Sigmoid colon (tissue), 7 donors: ENCODE measurements around the gene LGI1. TPM values are rescaled to one million over a fixed set of nuclear protein-coding genes. Genes with fewer than 3 reads are reported as not detected.

ENCODE experiments used
- DNase-seq: peaks from one replicate; pipeline ENCODE4 v3.0.0-alpha.2; 2019
- H3K27ac ChIP-seq, 4 donors: fragments of 200-600 bp; sonication (generic); one replicate each; pipeline ENCODE4 v1.5.1; 2016 to 2019; ENCODE audit warnings: mild to moderate bottlenecking in 1 of 4
- H3K27me3 ChIP-seq, 3 donors: fragments of 200-600 bp; sonication (generic); one replicate each; pipeline ENCODE4 v1.5.1; 2019; ENCODE audit warnings: mild to moderate bottlenecking in 1 of 3
- H3K36me3 ChIP-seq, 4 donors: fragments of 200-600 bp; sonication (generic); one replicate each; pipeline ENCODE4 v1.5.1; 2016 to 2019
- H3K4me1 ChIP-seq, 4 donors: fragments of 200-600 bp; sonication (generic); one replicate each; pipeline ENCODE4 v1.5.1; 2017 to 2019
- H3K4me3 ChIP-seq, 4 donors: fragments of 200-600 bp; sonication (generic); one replicate each; pipeline ENCODE4 v1.5.1; 2017 to 2019; ENCODE audit warnings: mild to moderate bottlenecking in 2 of 4, moderate library complexity in 1 of 4
- H3K9me3 ChIP-seq, 4 donors: fragments of 200-600 bp in 3 of 4; sonication (generic) in 3 of 4; one replicate each; pipeline versions ENCODE4 v1.5.1 to v1.6.1; 2013 to 2019
- EP300 ChIP-seq, 4 donors: sonication (generic); formaldehyde crosslinking; IDR thresholded peaks; one replicate each; pipeline ENCODE4 v1.6.1; 2017; ENCODE audit warnings: antibody characterized with exemption in 4 of 4
- POLR2A ChIP-seq, 2 donors: fragments of 450-650 bp; IDR thresholded peaks; one replicate each; pipeline ENCODE4 v1.6.1; 2016; ENCODE audit warnings: antibody characterized with exemption in 2 of 2, mild to moderate bottlenecking in 2 of 2, moderate library complexity in 2 of 2
- POLR2AphosphoS5 ChIP-seq, 4 donors: sonication (generic); formaldehyde crosslinking; IDR thresholded peaks; one replicate each; pipeline ENCODE4 v1.6.1; 2017; ENCODE audit warnings: antibody characterized with exemption in 4 of 4
- WGBS, 2 donors: extraction: QIAGEN DNeasy Blood & Tissue Kit; methylation state at CpG; one replicate each; pipeline ENCODE4 v1.1.7; 2013; 5-methylcytosine and 5-hydroxymethylcytosine counted together
- intact Hi-C: fragments of 100-400 bp; cut with DNase I; formaldehyde crosslinking; loops from one replicate; pipeline ENCODE4 v1.15.1; 2023
- polyA plus RNA-seq, 3 donors: library from polyadenylated mRNA; stranded (reverse); fragments of 200-250 nt; gene quantifications; one replicate each; pipeline ENCODE4 v1.2.3, GENCODE V29; 2013
- total RNA-seq, 4 donors: library from RNA; depleted of rRNA; stranded (reverse); fragments of >200 nt; gene quantifications; one replicate each; pipeline ENCODE4 v1.1.0, GENCODE V29; 2016
- TF ChIP-seq, protein P1 (sequence below), 4 experiments: fragments of 450-650 bp in 3 of 4; fragments of 200-600 bp in 1 of 4; IDR thresholded peaks; one replicate each; pipeline ENCODE4 v1.5.1; 2016 to 2019; ENCODE audit warnings: antibody characterized with exemption in 4 of 4, mild to moderate bottlenecking in 3 of 4, moderate library complexity in 2 of 4
- donor health status: healthy with polysubstance abuse.
- donor health status: Bipolar disorder and iron deficiency.
- donor health status: healthy.

Gene LGI1
- total and polyA plus RNA-seq, 7 donors, result 0.89 to 28.1 (median 3.2) TPM

DNA sequence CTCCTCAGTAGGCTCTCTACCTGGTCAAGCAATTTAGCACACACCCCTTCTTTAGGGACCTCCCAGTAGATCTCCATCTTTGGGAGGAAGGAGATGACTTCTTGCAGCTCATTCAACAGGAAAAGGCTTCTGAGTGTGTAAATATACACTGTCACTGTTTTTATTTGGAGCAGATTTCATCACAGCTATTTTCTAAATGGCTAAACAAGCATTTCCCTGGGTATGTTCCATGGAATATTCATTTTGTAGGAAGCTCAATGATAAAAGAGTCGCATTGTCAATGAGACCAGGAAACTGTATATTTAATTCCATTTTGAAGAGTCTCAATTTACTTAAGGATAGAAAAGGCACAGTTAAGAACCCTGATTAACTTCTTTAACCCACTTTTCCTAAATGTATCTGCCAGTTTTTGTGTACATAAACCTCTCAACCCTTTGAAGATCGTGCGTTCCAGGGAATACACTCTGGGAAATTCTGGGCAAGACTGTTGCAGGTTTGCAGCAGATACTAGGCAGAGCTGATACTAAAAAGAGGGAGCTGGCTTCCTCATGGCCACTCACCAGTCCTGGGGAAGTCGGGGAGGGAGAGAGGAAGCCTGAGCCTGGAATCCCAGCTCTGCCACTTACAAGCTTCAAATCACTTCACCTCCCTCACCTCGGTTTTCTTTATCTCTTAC is 10.1 kb downstream of the LGI1 start:
- H3K4me1 ChIP-seq, result peaks cover 0 to 1% (median 0%) of the 10 kb centered on the region in 4 donors
- no peaks in the 10 kb centered on the region for H3K36me3 ChIP-seq
- H3K4me3 ChIP-seq, result no peak overlapping the region
- H3K9me3 ChIP-seq, result no peaks in the 10 kb centered on the region
- intact Hi-C loops, result no loop called here
- no peak overlapping the region for H3K27ac ChIP-seq
- H3K27me3 ChIP-seq, result no peaks in the 10 kb centered on the region
- WGBS, 2 donors, result 61 to 63% methylated on average over 5 of the region's 5 CpGs
- DNase-seq, result no peak
- TF ChIP-seq, protein P1, sequence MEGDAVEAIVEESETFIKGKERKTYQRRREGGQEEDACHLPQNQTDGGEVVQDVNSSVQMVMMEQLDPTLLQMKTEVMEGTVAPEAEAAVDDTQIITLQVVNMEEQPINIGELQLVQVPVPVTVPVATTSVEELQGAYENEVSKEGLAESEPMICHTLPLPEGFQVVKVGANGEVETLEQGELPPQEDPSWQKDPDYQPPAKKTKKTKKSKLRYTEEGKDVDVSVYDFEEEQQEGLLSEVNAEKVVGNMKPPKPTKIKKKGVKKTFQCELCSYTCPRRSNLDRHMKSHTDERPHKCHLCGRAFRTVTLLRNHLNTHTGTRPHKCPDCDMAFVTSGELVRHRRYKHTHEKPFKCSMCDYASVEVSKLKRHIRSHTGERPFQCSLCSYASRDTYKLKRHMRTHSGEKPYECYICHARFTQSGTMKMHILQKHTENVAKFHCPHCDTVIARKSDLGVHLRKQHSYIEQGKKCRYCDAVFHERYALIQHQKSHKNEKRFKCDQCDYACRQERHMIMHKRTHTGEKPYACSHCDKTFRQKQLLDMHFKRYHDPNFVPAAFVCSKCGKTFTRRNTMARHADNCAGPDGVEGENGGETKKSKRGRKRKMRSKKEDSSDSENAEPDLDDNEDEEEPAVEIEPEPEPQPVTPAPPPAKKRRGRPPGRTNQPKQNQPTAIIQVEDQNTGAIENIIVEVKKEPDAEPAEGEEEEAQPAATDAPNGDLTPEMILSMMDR (IDR thresholded peaks at IDR 0.05), result no peak
- TF ChIP-seq POLR2AphosphoS5 (IDR thresholded peaks at IDR 0.05) (no peak), POLR2A (IDR thresholded peaks at IDR 0.05) (no peak)

DNA sequence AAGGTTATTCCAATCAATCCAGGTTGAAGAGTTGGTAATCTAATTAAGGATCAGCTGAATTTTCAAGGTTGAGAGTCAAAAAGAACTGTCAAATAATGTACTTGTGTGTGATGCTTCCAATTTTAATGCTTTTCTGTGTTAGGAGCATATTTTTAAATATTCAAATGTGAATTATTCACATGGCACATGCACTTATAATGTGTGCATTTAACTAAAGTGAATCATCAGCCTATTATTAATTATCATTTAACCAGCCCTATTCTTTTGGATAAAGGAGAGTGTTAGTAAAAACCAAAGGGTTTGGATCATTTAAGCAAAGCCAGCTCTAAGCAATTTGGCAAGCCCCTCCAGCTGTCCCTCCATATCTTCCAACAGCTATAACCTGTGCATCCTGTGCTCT is 11.2 kb downstream of the LGI1 start:
- Histone ChIP-seq H3K4me1 (no peaks in the 10 kb centered on the region), H3K27ac (no peak overlapping the region), H3K4me3 (no peak overlapping the region), H3K27me3 (no peaks in the 10 kb centered on the region), H3K9me3 (no peaks in the 10 kb centered on the region), H3K36me3 (no peaks in the 10 kb centered on the region)
- intact Hi-C loops, result no loop called here
- TF ChIP-seq POLR2AphosphoS5 (IDR thresholded peaks at IDR 0.05) (no peak), POLR2A (IDR thresholded peaks at IDR 0.05) (no peak), EP300 (IDR thresholded peaks at IDR 0.05) (no peak)
- TF ChIP-seq, protein P1 (IDR thresholded peaks at IDR 0.05), result no peak
- DNase-seq, result no peak

DNA sequence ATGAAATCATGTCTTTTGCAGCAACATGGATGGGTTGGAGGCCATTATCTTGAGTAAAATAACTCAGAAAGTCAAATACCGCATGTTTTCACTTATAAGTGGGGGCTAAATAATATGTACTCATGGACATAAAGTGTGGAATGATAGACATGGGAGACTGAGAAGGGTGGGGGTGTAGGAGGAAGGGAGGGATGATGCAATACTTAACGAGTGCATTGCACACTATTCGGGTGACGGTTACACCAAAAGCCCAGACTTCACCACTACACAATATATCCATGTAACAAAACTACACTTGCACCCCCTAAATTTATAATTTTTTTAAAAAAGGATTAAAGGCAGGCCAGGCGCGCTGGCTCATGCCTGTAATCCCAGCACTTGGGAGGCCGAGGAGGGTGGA is 13.6 kb downstream of the LGI1 start:
- no peaks in the 10 kb centered on the region for H3K9me3 ChIP-seq
- intact Hi-C loops, result no loop called here
- 81 to 83% methylated on average over 7 of the region's 7 CpGs for whole genome bisulfite sequencing, 2 donors
- DNase-seq, result no peak
- H3K36me3 ChIP-seq, result no peaks in the 10 kb centered on the region
- H3K4me1 ChIP-seq, result no peaks in the 10 kb centered on the region
- TF ChIP-seq POLR2A (IDR thresholded peaks at IDR 0.05) (no peak), EP300 (IDR thresholded peaks at IDR 0.05) (no peak), POLR2AphosphoS5 (IDR thresholded peaks at IDR 0.05) (no peak)
- TF ChIP-seq, protein P1 (IDR thresholded peaks at IDR 0.05), result no peak
- no peak overlapping the region for H3K27ac ChIP-seq
- no peaks in the 10 kb centered on the region for H3K27me3 ChIP-seq
- no peak overlapping the region for H3K4me3 ChIP-seq

DNA sequence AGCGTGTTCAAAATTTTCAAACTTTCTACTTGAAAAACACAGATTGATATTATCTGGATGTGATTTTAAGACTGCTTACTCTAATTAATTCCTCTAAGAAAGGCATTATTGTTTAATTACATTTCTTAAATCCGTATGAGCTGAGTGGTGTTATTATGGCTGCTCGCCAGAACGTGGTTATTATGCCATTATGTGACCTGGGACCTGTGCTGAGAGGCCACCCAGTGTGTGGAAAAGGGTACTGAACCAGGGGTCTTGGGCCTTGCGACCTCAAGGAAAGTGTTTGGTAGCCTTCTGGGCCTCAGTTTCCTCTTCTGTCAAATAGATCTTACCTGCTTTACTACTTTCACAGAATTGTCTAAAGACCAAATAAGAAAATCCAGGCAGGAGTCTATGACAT is 15.4 kb downstream of the LGI1 start:
- no peak overlapping the region for H3K4me3 ChIP-seq
- intact Hi-C loops, result no loop called here
- no peaks in the 10 kb centered on the region for H3K27me3 ChIP-seq
- H3K36me3 ChIP-seq, result no peaks in the 10 kb centered on the region
- H3K27ac ChIP-seq, result no peak overlapping the region
- no peak for TF ChIP-seq EP300 (IDR thresholded peaks at IDR 0.05)
- no peak for TF ChIP-seq POLR2A (IDR thresholded peaks at IDR 0.05)
- TF ChIP-seq POLR2AphosphoS5 (IDR thresholded peaks at IDR 0.05), result no peak
- TF ChIP-seq, protein P1 (IDR thresholded peaks at IDR 0.05), result no peak
- no peaks in the 10 kb centered on the region for H3K4me1 ChIP-seq
- DNase-seq, result no peak
- WGBS, 2 donors, result 53 to 77% methylated on average over 5 of the region's 5 CpGs
- H3K9me3 ChIP-seq, result no peaks in the 10 kb centered on the region

DNA sequence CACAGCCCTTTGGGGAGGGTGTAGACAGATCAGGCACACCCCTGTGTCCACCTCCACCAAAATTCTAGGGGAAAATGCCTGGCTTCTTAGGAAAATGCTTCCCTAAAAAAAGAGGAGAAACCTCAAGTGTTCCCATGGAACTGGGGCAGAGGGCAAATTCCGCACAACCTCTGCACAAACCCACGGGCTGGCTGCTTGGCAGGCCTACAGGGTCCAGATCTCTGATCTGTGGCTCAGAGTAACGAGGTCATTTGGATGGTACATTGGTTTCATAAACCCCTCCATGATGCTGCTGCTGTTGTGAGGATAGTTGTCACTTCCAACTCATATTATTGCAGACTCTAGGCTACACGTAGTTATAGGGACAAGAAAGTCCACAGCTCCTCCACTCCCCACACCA is 16.0 kb downstream of the LGI1 start:
- 65 to 75% methylated on average over 4 of the region's 4 CpGs for WGBS, 2 donors
- TF ChIP-seq POLR2AphosphoS5 (IDR thresholded peaks at IDR 0.05) (no peak), EP300 (IDR thresholded peaks at IDR 0.05) (no peak)
- H3K9me3 ChIP-seq, result no peaks in the 10 kb centered on the region
- H3K4me3 ChIP-seq, result no peak overlapping the region
- no peaks in the 10 kb centered on the region for H3K4me1 ChIP-seq
- intact Hi-C loops, result no loop called here
- no peak overlapping the region for H3K27ac ChIP-seq
- H3K36me3 ChIP-seq, result no peaks in the 10 kb centered on the region
- DNase-seq, result no peak
- H3K27me3 ChIP-seq, result no peaks in the 10 kb centered on the region
